GM20000 (cell line): ENCODE results near the gene KRT33B.

Experiments used
- DNase-seq: peaks from one replicate; pipeline ENCODE4 v3.0.0; 2012; ENCODE audit warnings: low spot score
- CTCF ChIP-seq: IDR thresholded peaks from 2 replicates; pipeline ENCODE4 v1.5.1; 2012; ENCODE audit warnings: mild to moderate bottlenecking, control low read depth; ENCODE audit errors: extremely low read depth, missing control alignments

KRT33B gene

GRCh38 chr17:41334385-41335305 is 35.0 kb downstream of the KRT33B start:
- no peak for TF ChIP-seq CTCF
- no peak for DNase-seq

GRCh38 chr17:41333836-41334235 is 35.8 kb downstream of the KRT33B start:
- TF ChIP-seq CTCF: no peak
- DNase-seq: no peak

- no peak for TF ChIP-seq CTCF
- DNase-seq: no peak
Measured at GRCh38 chr17:41333098-41333497, 36.5 kb downstream of the KRT33B start.

- no peak for DNase-seq
- TF ChIP-seq CTCF: no peak
Measured at GRCh38 chr17:41332239-41332638, 37.4 kb downstream of the KRT33B start.

- no peak for TF ChIP-seq CTCF
- no peak for DNase-seq
Measured at GRCh38 chr17:41331606-41332005, 38.0 kb downstream of the KRT33B start.

- DNase-seq: no peak
- TF ChIP-seq CTCF: peak; percentile 9
Measured at GRCh38 chr17:41329279-41329948, 40.2 kb downstream of the KRT33B start.

GRCh38 chr17:41328207-41328606 is 41.4 kb downstream of the KRT33B start:
- DNase-seq: no peak
- TF ChIP-seq CTCF: no peak
